Smooth muscle cell (in vitro differentiated cells): ENCODE results near the gene ILKAP. TPM values are rescaled to one million over a fixed set of nuclear protein-coding genes. Genes with fewer than 3 reads are reported as not detected.
A peak's percentile ranks its signal among the peaks of the same experiment; 100 is the strongest.

Source experiments
- DNase-seq: peaks from one replicate; lab custom pipeline; 2025; ENCODE audit not compliant: unreplicated experiment; lab: John Stamatoyannopoulos, UW
- H2AFZ ChIP-seq: fragments of 200-600 bp; sonication (generic); 2 replicates; pipeline ENCODE4 v1.6.0; 2016; ENCODE audit warnings: antibody characterized with exemption, low read depth, mild to moderate bottlenecking
- H3F3A ChIP-seq: fragments of 200-600 bp; sonication (generic); 2 replicates; pipeline ENCODE4 v1.6.0; 2017; ENCODE audit warnings: antibody characterized with exemption, low read depth
- H3K27ac ChIP-seq: fragments of 200-600 bp; sonication (generic); 2 replicates; pipeline ENCODE4 v1.5.1; 2016; ENCODE audit warnings: low read depth, mild to moderate bottlenecking
- H3K27me3 ChIP-seq: fragments of 200-600 bp; sonication (generic); 2 replicates; pipeline ENCODE4 v1.6.1; 2016; ENCODE audit warnings: low read depth, mild to moderate bottlenecking
- H3K36me3 ChIP-seq: fragments of 200-600 bp; sonication (generic); 2 replicates; pipeline ENCODE4 v1.5.1; 2016; ENCODE audit warnings: low read depth
- H3K4me1 ChIP-seq: fragments of 200-600 bp; sonication (generic); 2 replicates; pipeline ENCODE4 v1.5.1; 2016; ENCODE audit warnings: low read depth
- H3K4me2 ChIP-seq: fragments of 200-600 bp; sonication (generic); 2 replicates; pipeline ENCODE4 v1.6.0; 2016; ENCODE audit warnings: mild to moderate bottlenecking
- H3K4me3 ChIP-seq: fragments of 200-600 bp; sonication (generic); 2 replicates; pipeline ENCODE4 v1.5.1; 2016; ENCODE audit warnings: mild to moderate bottlenecking
- H3K79me2 ChIP-seq: fragments of 200-600 bp; sonication (generic); 2 replicates; pipeline ENCODE4 v1.6.0; 2016; ENCODE audit warnings: low read depth, mild to moderate bottlenecking
- H3K9ac ChIP-seq: fragments of 200-600 bp; sonication (generic); 2 replicates; pipeline ENCODE4 v1.6.0; 2016; ENCODE audit warnings: low read depth
- H3K9me3 ChIP-seq: fragments of 200-600 bp; sonication (generic); replicated peaks from 2 replicates; pipeline ENCODE4 v1.5.1; 2016; ENCODE audit warnings: low read depth
- H4K20me1 ChIP-seq: fragments of 200-600 bp; sonication (generic); 2 replicates; pipeline ENCODE4 v1.6.0; 2016; ENCODE audit warnings: low read depth
- WGBS: methylation state at CpG from one replicate; pipeline ENCODE4 v1.1.7; 2016; ENCODE audit warnings: low lambda C conversion rate; 5-methylcytosine and 5-hydroxymethylcytosine counted together
- polyA plus RNA-seq: library from polyadenylated mRNA; unstranded; fragments of >200 nt; fragmentation: Nextera tagmentation; extraction: Ambion mirVana; gene quantifications from 2 replicates; pipeline ENCODE4 v1.2.1, GENCODE V29; 2016
- total RNA-seq: library from RNA; depleted of rRNA; stranded (reverse); fragments of >200 nt; gene quantifications from 2 replicates; pipeline ENCODE4 v1.2.3, GENCODE V29; 2014
- TF ChIP-seq, protein P1 (sequence below): fragments of 200-600 bp; sonication (generic); IDR thresholded peaks from 2 replicates; pipeline ENCODE4 v1.5.1; 2017; ENCODE audit warnings: borderline replicate concordance, mild to moderate bottlenecking, antibody characterized with exemption; ENCODE audit not compliant: insufficient read depth, poor library complexity, severe bottlenecking

Gene ILKAP
- total and polyA plus RNA-seq, 2 experiments from 2014 or later = 12.0 to 21.9 TPM

GRCh38 chr2:238216651-238217184 is 13.2 kb upstream of the ILKAP start:
- no peak overlapping the region for H3K4me3 ChIP-seq
- H3F3A ChIP-seq = no peaks in the 10 kb centered on the region
- H3K4me2 ChIP-seq = no peak overlapping the region
- 97% methylated on average over 2 of the region's 2 CpGs for WGBS
- no peaks in the 10 kb centered on the region for H3K4me1 ChIP-seq
- H3K27me3 ChIP-seq = peaks cover 4% of the 10 kb centered on the region
- H3K27ac ChIP-seq = no peak overlapping the region
- no peaks in the 10 kb centered on the region for H3K79me2 ChIP-seq
- no peak overlapping the region for H2AFZ ChIP-seq
- no peak for DNase-seq
- TF ChIP-seq, protein P1, sequence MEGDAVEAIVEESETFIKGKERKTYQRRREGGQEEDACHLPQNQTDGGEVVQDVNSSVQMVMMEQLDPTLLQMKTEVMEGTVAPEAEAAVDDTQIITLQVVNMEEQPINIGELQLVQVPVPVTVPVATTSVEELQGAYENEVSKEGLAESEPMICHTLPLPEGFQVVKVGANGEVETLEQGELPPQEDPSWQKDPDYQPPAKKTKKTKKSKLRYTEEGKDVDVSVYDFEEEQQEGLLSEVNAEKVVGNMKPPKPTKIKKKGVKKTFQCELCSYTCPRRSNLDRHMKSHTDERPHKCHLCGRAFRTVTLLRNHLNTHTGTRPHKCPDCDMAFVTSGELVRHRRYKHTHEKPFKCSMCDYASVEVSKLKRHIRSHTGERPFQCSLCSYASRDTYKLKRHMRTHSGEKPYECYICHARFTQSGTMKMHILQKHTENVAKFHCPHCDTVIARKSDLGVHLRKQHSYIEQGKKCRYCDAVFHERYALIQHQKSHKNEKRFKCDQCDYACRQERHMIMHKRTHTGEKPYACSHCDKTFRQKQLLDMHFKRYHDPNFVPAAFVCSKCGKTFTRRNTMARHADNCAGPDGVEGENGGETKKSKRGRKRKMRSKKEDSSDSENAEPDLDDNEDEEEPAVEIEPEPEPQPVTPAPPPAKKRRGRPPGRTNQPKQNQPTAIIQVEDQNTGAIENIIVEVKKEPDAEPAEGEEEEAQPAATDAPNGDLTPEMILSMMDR = no peak
- H3K9me3 ChIP-seq = no peaks in the 10 kb centered on the region
- no peaks in the 10 kb centered on the region for H3K36me3 ChIP-seq
- no peaks in the 10 kb centered on the region for H4K20me1 ChIP-seq
- H3K9ac ChIP-seq = no peak overlapping the region

GRCh38 chr2:238207006-238207405 is 3.5 kb upstream of the ILKAP start:
- Histone ChIP-seq H3F3A (no peaks in the 10 kb centered on the region), H3K4me1 (peaks cover 3% of the 10 kb centered on the region), H3K9me3 (no peaks in the 10 kb centered on the region), H3K4me3 (no peak overlapping the region), H3K27ac (no peak overlapping the region), H3K27me3 (peaks cover 29% of the 10 kb centered on the region), H3K79me2 (peaks cover 11% of the 10 kb centered on the region), H3K9ac (no peak overlapping the region), H3K36me3 (no peaks in the 10 kb centered on the region), H3K4me2 (no peak overlapping the region), H2AFZ (no peak overlapping the region), H4K20me1 (peaks cover 9% of the 10 kb centered on the region)
- DNase-seq = no peak
- WGBS = 85% methylated on average over 7 of the region's 7 CpGs
- TF ChIP-seq, protein P1 = no peak

- Histone ChIP-seq H3K79me2 (peaks cover 40% of the 10 kb centered on the region), H3K36me3 (no peaks in the 10 kb centered on the region), H3K9ac (peak overlapping the region; percentile 49), H4K20me1 (peaks cover 37% of the 10 kb centered on the region), H3K4me3 (peak overlapping the region; percentile 86), H3K27me3 (peaks cover 10% of the 10 kb centered on the region), H3K4me2 (peak overlapping the region; percentile 92), H3K27ac (no peak overlapping the region), H3F3A (no peaks in the 10 kb centered on the region), H3K4me1 (peaks cover 7% of the 10 kb centered on the region), H2AFZ (peak overlapping the region; percentile 87), H3K9me3 (no peaks in the 10 kb centered on the region)
- WGBS = 67% methylated on average over 18 of the region's 18 CpGs
- DNase-seq = no peak
- TF ChIP-seq, protein P1 = no peak
These were observed 633 bp upstream of the ILKAP start for GRCh38 chr2:238203973-238204683.
